Measurements from ENCODE around the gene PRKACA.
A peak's percentile ranks its signal among the peaks of the same experiment; 100 is the strongest.

PRKACA gene

GRCh38 chr19:14135985-14136508 lies 18.5 kb upstream of the PRKACA start (continued):
- peak; percentile 70; the same call in 1 of the 2 replicates for TF ChIP-seq ZNF704 (tag by site-specific recombination; IDR thresholded peaks at IDR 0.05)
- no peak for TF ChIP-seq ZNF292 (tag by site-specific recombination; IDR thresholded peaks at IDR 0.05; ENCODE audit: borderline replicate concordance, low read depth)
- no peak for TF ChIP-seq ZNF621 (tag by site-specific recombination; IDR thresholded peaks at IDR 0.05)
- TF ChIP-seq ZBTB17 (tag by site-specific recombination; IDR thresholded peaks at IDR 0.05) = no peak
- 0 out of 2 replicates have a peak, but pooled peaks have one; percentile 38 for TF ChIP-seq PRDM2 (tag by site-specific recombination; IDR thresholded peaks at IDR 0.05; ENCODE audit: borderline replicate concordance)
- no peak for TF ChIP-seq HOXA7 (CRISPR knock-in tag; IDR thresholded peaks at IDR 0.05; ENCODE audit: borderline replicate concordance)
- TF ChIP-seq TRIM28 (IDR thresholded peaks at IDR 0.05; ENCODE audit: borderline replicate concordance, low read length) = no peak
- no peak for TF ChIP-seq KLF1 (tag by site-specific recombination; IDR thresholded peaks at IDR 0.05)
- TF ChIP-seq ZNF140 (tag by site-specific recombination; IDR thresholded peaks at IDR 0.05) = no peak
- no peak for TF ChIP-seq ZNF768 (tag by site-specific recombination; IDR thresholded peaks at IDR 0.05)
- peak; percentile 34; the same call in 1 of the 2 replicates for TF ChIP-seq REST (tag by site-specific recombination; IDR thresholded peaks at IDR 0.05)
- TF ChIP-seq ZNF449 (tag by site-specific recombination; IDR thresholded peaks at IDR 0.05) = peak; percentile 42; the same call in 1 of the 2 replicates
- TF ChIP-seq ZNF362 (tag by site-specific recombination; IDR thresholded peaks at IDR 0.05) = no peak
- no peak; the same call in none of the 2 replicates for TF ChIP-seq SP7 (tag by site-specific recombination; IDR thresholded peaks at IDR 0.05)
- TF ChIP-seq ZNF654 (tag by site-specific recombination; IDR thresholded peaks at IDR 0.05; ENCODE audit: low read depth) = no peak
- TF ChIP-seq MZF1 (tag by site-specific recombination; IDR thresholded peaks at IDR 0.05; ENCODE audit: borderline replicate concordance) = no peak
- TF ChIP-seq ZNF600 (tag by site-specific recombination; IDR thresholded peaks at IDR 0.05) = no peak; the same call in 1 of the 2 replicates
- no peak; the same call in 1 of the 2 replicates for TF ChIP-seq ZNF660 (tag by site-specific recombination; IDR thresholded peaks at IDR 0.05)
- TF ChIP-seq ELK4 (IDR thresholded peaks at IDR 0.05; ENCODE audit: borderline replicate concordance, low read depth, low read length) = no peak
- no peak for TF ChIP-seq ZNF664 (tag by site-specific recombination; IDR thresholded peaks at IDR 0.05)
- no peak for TF ChIP-seq ZNF416 (tag by site-specific recombination; IDR thresholded peaks at IDR 0.05)
- TF ChIP-seq ZNF16 (tag by site-specific recombination; IDR thresholded peaks at IDR 0.05; ENCODE audit: low read depth) = no peak
- TF ChIP-seq SETDB1 (IDR thresholded peaks at IDR 0.05; ENCODE audit: insufficient read length, low read length) = no peak
- no peak for TF ChIP-seq ZNF26 (tag by site-specific recombination; IDR thresholded peaks at IDR 0.05)

All from HEK293 (cell line).